H1 (cell line): Measurements from ENCODE around the gene CAPZB. TPM values are rescaled to one million over a fixed set of nuclear protein-coding genes. Genes with fewer than 3 reads are reported as not detected.
A peak's percentile ranks its signal among the peaks of the same experiment; 100 is the strongest.

Experiments used
- CTCF ChIA-PET: fragments of 300-600 bp; sonication (Branson Sonifier 250); formaldehyde crosslinking; loops from one replicate; lab custom pipeline; 2021; ENCODE audit not compliant: partially characterized antibody; lab: Charles Lee
- POLR2A ChIA-PET: fragments of 300-600 bp; sonication (Branson Sonifier 250); formaldehyde crosslinking; loops from one replicate; lab custom pipeline; 2021; ENCODE audit warnings: inconsistent platforms; ENCODE audit not compliant: partially characterized antibody; lab: Charles Lee
- DNase-seq, 2 experiments: peaks; one replicate each; pipeline versions ENCODE4 v3.0.0 to v3.0.0-alpha.2; 2010 to 2022; ENCODE audit warnings: low spot score in 2 of 2, low read depth in 1 of 2, mixed read lengths in 1 of 2
- FAIRE-seq: peaks from 2 replicates; lab custom pipeline; 2011; peaks lifted over from hg19 to GRCh38; lab: Jason Lieb, UNC
- H2AFZ ChIP-seq: 2 replicates; pipeline ENCODE4 v1.8.1; 2012; ENCODE audit warnings: low read length, inconsistent platforms
- H2AK5ac ChIP-seq: 2 replicates; pipeline ENCODE4 v1.6.1; 2013; ENCODE audit warnings: low read depth, low read length
- H2BK120ac ChIP-seq: replicated peaks from 2 replicates; pipeline ENCODE3; 2013; ENCODE audit warnings: low read depth, low read length, inconsistent platforms
- H2BK12ac ChIP-seq: 2 replicates; pipeline ENCODE4 v1.6.1; 2013; ENCODE audit warnings: low read depth, low read length
- H2BK15ac ChIP-seq: 2 replicates; pipeline ENCODE4 v1.6.1; 2013; ENCODE audit warnings: low read length
- H2BK20ac ChIP-seq: 2 replicates; pipeline ENCODE4 v1.6.1; 2013; ENCODE audit warnings: low read length
- H2BK5ac ChIP-seq: 2 replicates; pipeline ENCODE4 v1.6.1; 2013; ENCODE audit warnings: low read depth, low read length
- H3K14ac ChIP-seq: 2 replicates; pipeline ENCODE4 v1.6.1; 2013; ENCODE audit warnings: inconsistent platforms; ENCODE audit not compliant: insufficient read length
- H3K18ac ChIP-seq: 2 replicates; pipeline ENCODE4 v1.6.1; 2013; ENCODE audit warnings: low read length; ENCODE audit errors: extremely low read depth
- H3K23ac ChIP-seq: 2 replicates; pipeline ENCODE4 v1.6.1; 2013; ENCODE audit warnings: inconsistent platforms; ENCODE audit not compliant: insufficient read length
- H3K23me2 ChIP-seq: 2 replicates; pipeline ENCODE4 v1.6.1; 2013; ENCODE audit warnings: low read depth, low read length
- H3K27ac ChIP-seq: 2 replicates; pipeline ENCODE4 v1.6.1; 2011; ENCODE audit warnings: low read depth, low read length, inconsistent platforms
- H3K27me3 ChIP-seq, 4 experiments: replicated peaks in 1 of 4; 1 replicate in 1 of 4; 2 replicates in 3 of 4; pipeline versions ENCODE4 v1.6.1 to v1.8.1; 2011 to 2013; ENCODE audit warnings: low read length in 3 of 4, mild to moderate bottlenecking in 3 of 4, inconsistent platforms in 2 of 4, mixed read lengths in 2 of 4, moderate library complexity in 1 of 4; ENCODE audit not compliant: control insufficient read depth in 3 of 4, insufficient read depth in 3 of 4; ENCODE audit errors: extremely low read depth in 1 of 4
- H3K36me3 ChIP-seq, 4 experiments: 2 replicates each; pipeline versions ENCODE4 v1.6.1 to v1.8.1; 2011 to 2013; ENCODE audit warnings: mild to moderate bottlenecking in 4 of 4, low read length in 3 of 4, moderate library complexity in 2 of 4, control low read depth in 1 of 4, inconsistent platforms in 1 of 4; ENCODE audit not compliant: insufficient read depth in 4 of 4, control insufficient read depth in 2 of 4
- H3K4ac ChIP-seq: replicated peaks from 2 replicates; pipeline ENCODE3; 2013; ENCODE audit warnings: low read length, low read depth, mixed read lengths, inconsistent platforms; ENCODE audit not compliant: insufficient read length
- H3K4me1 ChIP-seq, 4 experiments: replicated peaks in 1 of 4; 1 replicate in 1 of 4; 2 replicates in 3 of 4; pipeline versions ENCODE4 v1.6.1 to v1.8.1; 2011 to 2013; ENCODE audit warnings: low read length in 3 of 4, inconsistent platforms in 2 of 4, mixed read lengths in 1 of 4; ENCODE audit not compliant: insufficient read depth in 4 of 4, control insufficient read depth in 3 of 4
- H3K4me2 ChIP-seq, 2 experiments: 2 replicates each; pipeline versions ENCODE4 v1.6.1 to v1.8.1; 2011 to 2013; ENCODE audit warnings: low read depth in 2 of 2, low read length in 2 of 2, control low read depth in 1 of 2, inconsistent platforms in 1 of 2, mild to moderate bottlenecking in 1 of 2; ENCODE audit not compliant: insufficient read depth in 1 of 2
- H3K4me3 ChIP-seq, 4 experiments: fragments of 200-600, 300-600 bp in 1 of 4; sonication (generic), shearing (Covaris generic), sonication (Bioruptor Twin) in 1 of 4; 2 replicates each; pipeline versions ENCODE4 v1.5.1 to v1.8.1; 2011 to 2016; ENCODE audit warnings: low read length in 4 of 4, low read depth in 3 of 4, control low read depth in 2 of 4, inconsistent platforms in 2 of 4, mild to moderate bottlenecking in 2 of 4, mixed read lengths in 1 of 4, moderate library complexity in 1 of 4; ENCODE audit not compliant: insufficient read depth in 2 of 4; ENCODE audit errors: extremely low read depth in 1 of 4
- H3K56ac ChIP-seq: replicated peaks from 2 replicates; pipeline ENCODE3; 2013; ENCODE audit warnings: low read depth, mild to moderate bottlenecking, mixed read lengths, low read length, inconsistent platforms; ENCODE audit not compliant: insufficient read length
- H3K79me1 ChIP-seq: 2 replicates; pipeline ENCODE4 v1.6.1; 2013; ENCODE audit warnings: low read depth, low read length, control low read depth
- H3K79me2 ChIP-seq, 2 experiments: 2 replicates each; pipeline versions ENCODE4 v1.6.1 to v1.8.1; 2012 to 2013; ENCODE audit warnings: low read length in 2 of 2, mild to moderate bottlenecking in 2 of 2, inconsistent platforms in 1 of 2; ENCODE audit not compliant: insufficient read depth in 2 of 2, control insufficient read depth in 1 of 2
- H3K9ac ChIP-seq, 4 experiments: replicated peaks in 1 of 4; 1 replicate in 1 of 4; 2 replicates in 3 of 4; pipeline versions ENCODE4 v1.6.1 to v1.8.1; 2011 to 2013; ENCODE audit warnings: low read depth in 3 of 4, low read length in 3 of 4, control low read depth in 2 of 4, mild to moderate bottlenecking in 2 of 4, moderate library complexity in 2 of 4, inconsistent platforms in 1 of 4; ENCODE audit errors: extremely low read depth in 1 of 4
- H3K9me3 ChIP-seq, 2 experiments: 2 replicates each; pipeline versions ENCODE4 v1.6.1 to v1.8.1; 2012 to 2013; ENCODE audit warnings: mild to moderate bottlenecking in 2 of 2, moderate library complexity in 2 of 2, control low read depth in 1 of 2, inconsistent platforms in 1 of 2, low read depth in 1 of 2, low read length in 1 of 2, mixed read lengths in 1 of 2; ENCODE audit not compliant: insufficient read depth in 2 of 2
- H4K20me1 ChIP-seq, 2 experiments: replicated peaks in 1 of 2; 2 replicates each; pipeline versions ENCODE3 to v1.8.1; 2011 to 2013; ENCODE audit warnings: inconsistent platforms in 2 of 2, low read length in 2 of 2, mild to moderate bottlenecking in 1 of 2; ENCODE audit not compliant: insufficient read depth in 2 of 2, control insufficient read depth in 1 of 2
- H4K5ac ChIP-seq: 2 replicates; pipeline ENCODE4 v1.6.1; 2013; ENCODE audit warnings: low read length, low read depth, mixed read lengths, inconsistent platforms; ENCODE audit not compliant: insufficient read length
- H4K8ac ChIP-seq: 2 replicates; pipeline ENCODE4 v1.8.0; 2013; ENCODE audit warnings: mild to moderate bottlenecking, moderate library complexity, low read length, inconsistent platforms; ENCODE audit not compliant: insufficient read depth; ENCODE audit errors: extremely low read depth
- H4K91ac ChIP-seq: replicated peaks from 2 replicates; pipeline ENCODE3; 2013; ENCODE audit warnings: low read length, mixed read lengths, inconsistent platforms; ENCODE audit not compliant: insufficient read length
- MAFK ChIP-seq: IDR thresholded peaks from 2 replicates; pipeline ENCODE4 v1.6.1; 2012; ENCODE audit warnings: low read depth, mild to moderate bottlenecking, improper control_type of control experiment, low read length
- POLR2AphosphoS5 ChIP-seq: IDR thresholded peaks from 2 replicates; pipeline ENCODE4 v1.6.1; 2011; ENCODE audit warnings: low read depth, low read length
- WGBS, 2 experiments: shearing (Covaris generic) in 1 of 2; methylation state at CpG; one replicate each; pipeline versions ENCODE4 v1.1.6 to v1.1.7; 2013 to 2015; ENCODE audit warnings: low lambda C conversion rate in 2 of 2, mixed read lengths in 2 of 2, inconsistent platforms in 1 of 2, low coverage in 1 of 2, missing lambda C conversion rate in 1 of 2; ENCODE audit not compliant: insufficient replicate concordance in 2 of 2, insufficient coverage in 1 of 2, insufficient read length in 1 of 2; ENCODE audit errors: extremely low coverage in 1 of 2, missing lambda C conversion rate in 1 of 2; 5-methylcytosine and 5-hydroxymethylcytosine counted together
- polyA plus RNA-seq, 7 experiments: library from polyadenylated mRNA; depleted of rRNA in 3 of 7; stranded (reverse) in 5 of 7; unstranded in 2 of 7; fragments of >200 nt in 5 of 7; fragments of 200-250 nt in 2 of 7; gene quantifications; 1 replicate in 5 of 7; 2 replicates in 1 of 7; 4 replicates in 1 of 7; pipeline versions ENCODE4 v1.2.1 to v1.2.3, GENCODE V29; 2011 to 2013; ENCODE audit warnings: missing spikeins in 2 of 7, mixed read lengths in 2 of 7
- total RNA-seq: library from RNA; stranded (reverse); fragmentation: NEBNext Ultra II Directional; extraction: Animal tissue kit (Norgen Biotek cat#: 25700); gene quantifications from 2 replicates; pipeline ENCODE4 v1.2.1, GENCODE V29; 2021

The CAPZB gene
- total and polyA plus RNA-seq, 2 of the 8 experiments (the other 6 are each of a cell fraction or from before 2014, with no cell fraction given), result 162 to 371 TPM

- Histone ChIP-seq H2BK5ac (no peak overlapping the region), H3K27ac (no peak overlapping the region), H2BK120ac (no peak overlapping the region), H3K79me2 (no peaks in the 10 kb centered on the region), H3K27me3 (no peaks in the 10 kb centered on the region), H3K4me1 (no peaks in the 10 kb centered on the region), H4K5ac (no peak overlapping the region), H2AFZ (no peak overlapping the region), H3K18ac (no peak overlapping the region), H4K20me1 (peaks cover 0 to 11% of the 10 kb centered on the region in 2 experiments), H3K23me2 (no peaks in the 10 kb centered on the region), H3K14ac (no peak overlapping the region), H3K4me3 (no peak overlapping the region), H3K4ac (no peak overlapping the region)
- ChIA-PET CTCF (interaction anchor here (0.9 to 1.3 kb wide), 4 partner anchors 15 to 332 kb away, joined by 3 to 5 read pairs (median 4); no protein-coding TSS in a partner anchor), POLR2A (interaction anchor here (1.9 to 13.3 kb wide), 2 partner anchors 9 to 12 kb away, joined by 8 to 143 read pairs; partner anchors contain the start of genes AKR7A2 and SLC66A1)
- no peak for FAIRE-seq
- 0 out of 2 replicates have a peak, but pooled peaks have one; percentile 23 for TF ChIP-seq POLR2AphosphoS5
- TF ChIP-seq MAFK, result no peak
- TF ChIP-seq, all 59 proteins: peak for 1
- no peak for DNase-seq
- Histone ChIP-seq H2BK20ac (no peak overlapping the region), H3K9me3 (no peaks in the 10 kb centered on the region), H2AK5ac (no peak overlapping the region), H4K8ac (no peak overlapping the region), H3K36me3 (peaks cover 5 to 15% (median 8%) of the 10 kb centered on the region in 4 experiments; a peak in 5 of 8 replicates), H3K56ac (no peak overlapping the region), H3K4me2 (no peak overlapping the region), H4K91ac (no peak overlapping the region), H3K23ac (no peak overlapping the region), H3K79me1 (no peaks in the 10 kb centered on the region; the same call in 1 of the 2 replicates), H2BK15ac (no peak overlapping the region), H2BK12ac (no peak overlapping the region), H3K9ac (no peak overlapping the region)
- WGBS, 2 experiments, result 91% methylated on average over 5 of the region's 5 CpGs; no CpG with 5 or more reads in 1 of the 2 experiments
These were observed 155.7 kb downstream of the CAPZB start for GRCh38 chr1:19329611-19330010.
